Type B pancreatic cell (in vitro differentiated cells): ENCODE data around the gene ITCH. TPM values are rescaled to one million over a fixed set of nuclear protein-coding genes. Genes with fewer than 3 reads are reported as not detected.
"Not testable (repeated sequence)": the region's sequence is repeated elsewhere in the genome, so short reads cannot be mapped to it uniquely, and the experiment has no call there.

ENCODE experiments used
- DNase-seq: peaks from one replicate; pipeline ENCODE4 v3.0.0; 2021; ENCODE audit warnings: mixed read lengths; ENCODE audit not compliant: unreplicated experiment; ENCODE audit errors: extremely low spot score
- H3K27ac Mint-ChIP-seq: 2 replicates; pipeline ENCODE4 v1.8.0; 2021; ENCODE audit warnings: mild to moderate bottlenecking, mixed read lengths
- H3K27me3 Mint-ChIP-seq: 2 replicates; pipeline ENCODE4 v1.8.0; 2021; ENCODE audit warnings: mixed read lengths
- H3K36me3 Mint-ChIP-seq: 2 replicates; pipeline ENCODE4 v1.8.0; 2021; ENCODE audit warnings: mixed read lengths
- H3K4me1 Mint-ChIP-seq: one replicate; pipeline ENCODE4 v1.8.0; 2021; ENCODE audit warnings: mixed read lengths; ENCODE audit not compliant: unreplicated experiment
- H3K4me3 Mint-ChIP-seq: 2 replicates; pipeline ENCODE4 v1.8.0; 2021; ENCODE audit warnings: mild to moderate bottlenecking, mixed read lengths
- H3K9me3 Mint-ChIP-seq: 2 replicates; pipeline ENCODE4 v1.8.0; 2021; ENCODE audit warnings: mixed read lengths
- CTCF ChIP-seq: fragments of 200-600 bp; sonication (generic); conservative IDR thresholded peaks from 2 replicates; pipeline ENCODE4 v1.5.0; 2021; ENCODE audit warnings: antibody characterized with exemption, mild to moderate bottlenecking
- total RNA-seq: library from RNA; stranded (reverse); gene quantifications from 2 replicates; pipeline ENCODE4 v1.2.1, GENCODE V29; 2021; ENCODE audit warnings: low replicate concordance

Gene ITCH
- total RNA-seq, 1 donor from 2014 or later: 77.2 TPM

- Mint-ChIP-seq H3K27ac (peak overlapping the region; percentile 87), H3K4me3 (peak overlapping the region; percentile 99)
Measured at GRCh38 chr20:34364223-34364506, 1.1 kb downstream of the ITCH start.

GRCh38 chr20:34365765-34366213 lies 2.7 kb downstream of the ITCH start:
- Mint-ChIP-seq H3K27ac (peak overlapping the region; percentile 37), H3K4me3 (peak overlapping the region; percentile 46), H3K9me3 (no peaks in the 10 kb centered on the region), H3K4me1 (peaks cover 47% of the 10 kb centered on the region), H3K36me3 (peaks cover 47% of the 10 kb centered on the region), H3K27me3 (no peaks in the 10 kb centered on the region)
- no peak for DNase-seq
- no peak for TF ChIP-seq CTCF

More at GRCh38 chr20:34364223-34364506, 1.1 kb downstream of the ITCH start:
- H3K27me3 Mint-ChIP-seq: no peaks in the 10 kb centered on the region
- H3K36me3 Mint-ChIP-seq: peaks cover 32% of the 10 kb centered on the region
- no peaks in the 10 kb centered on the region for H3K9me3 Mint-ChIP-seq
- DNase-seq: no peak
- TF ChIP-seq CTCF: no peak
- peaks cover 47% of the 10 kb centered on the region for H3K4me1 Mint-ChIP-seq

GRCh38 chr20:34367155-34367554 lies 4.1 kb downstream of the ITCH start:
- Mint-ChIP-seq H3K27ac (peak overlapping the region; percentile 15), H3K9me3 (no peaks in the 10 kb centered on the region), H3K27me3 (no peaks in the 10 kb centered on the region), H3K4me1 (peaks cover 44% of the 10 kb centered on the region), H3K4me3 (peak overlapping the region; percentile 35), H3K36me3 (peaks cover 52% of the 10 kb centered on the region)
- no peak for DNase-seq
- TF ChIP-seq CTCF: no peak

- not testable (repeated sequence) for H3K9me3 Mint-ChIP-seq, DNase-seq, H3K27me3 Mint-ChIP-seq
- H3K27ac Mint-ChIP-seq: peak overlapping the region; percentile 15
- peaks cover 52% of the 10 kb centered on the region for H3K36me3 Mint-ChIP-seq
- H3K4me3 Mint-ChIP-seq: peak overlapping the region; percentile 35
- H3K4me1 Mint-ChIP-seq: peaks cover 37% of the 10 kb centered on the region
Measured at GRCh38 chr20:34367911-34368310, 4.8 kb downstream of the ITCH start.

- peak overlapping the region; percentile 27 for H3K27ac Mint-ChIP-seq
- no peak for DNase-seq
- peaks cover 32% of the 10 kb centered on the region for H3K4me1 Mint-ChIP-seq
- H3K36me3 Mint-ChIP-seq: peaks cover 47% of the 10 kb centered on the region
- no peak for TF ChIP-seq CTCF
- H3K9me3 Mint-ChIP-seq: no peaks in the 10 kb centered on the region
- H3K4me3 Mint-ChIP-seq: peak overlapping the region; percentile 16
- no peaks in the 10 kb centered on the region for H3K27me3 Mint-ChIP-seq
Measured at GRCh38 chr20:34368547-34368946, 5.5 kb downstream of the ITCH start.

GRCh38 chr20:34369265-34369664 lies 6.2 kb downstream of the ITCH start:
- Mint-ChIP-seq H3K36me3 (peaks cover 47% of the 10 kb centered on the region), H3K4me3 (no peak overlapping the region), H3K4me1 (peaks cover 27% of the 10 kb centered on the region), H3K27me3 (no peaks in the 10 kb centered on the region), H3K27ac (no peak overlapping the region), H3K9me3 (no peaks in the 10 kb centered on the region)
- DNase-seq: no peak
- TF ChIP-seq CTCF: no peak
